ENCODE results near the gene PMIS2.
"Not testable (repeated sequence)": the region's sequence is repeated elsewhere in the genome, so short reads cannot be mapped to it uniquely, and the experiment has no call there.

Gene PMIS2

GRCh38 chr19:35595026-35595425 lies 9.1 kb downstream of the PMIS2 start:
- not testable (repeated sequence) for DNase-seq (ENCODE audit: low read depth)

GRCh38 chr19:35595928-35596327 lies 10.0 kb downstream of the PMIS2 start:
- no peak for DNase-seq (ENCODE audit: low read depth)

- DNase-seq (ENCODE audit: low read depth): no peak
Observed at GRCh38 chr19:35596366-35596999, 10.5 kb downstream of the PMIS2 start.

GRCh38 chr19:35601971-35602370 lies 16.0 kb downstream of the PMIS2 start:
- no peak for DNase-seq (ENCODE audit: low read depth)

GRCh38 chr19:35604436-35604835 lies 18.5 kb downstream of the PMIS2 start:
- not testable (repeated sequence) for DNase-seq (ENCODE audit: low read depth)

- DNase-seq (ENCODE audit: low read depth): not testable (repeated sequence)
Observed at GRCh38 chr19:35607170-35607569, 21.2 kb downstream of the PMIS2 start.

- DNase-seq (ENCODE audit: low read depth): no peak
Observed at GRCh38 chr19:35607661-35608060, 21.7 kb downstream of the PMIS2 start.

- DNase-seq (ENCODE audit: low read depth): no peak
Observed at GRCh38 chr19:35608251-35608650, 22.3 kb downstream of the PMIS2 start.

GRCh38 chr19:35609851-35610353 lies 23.9 kb downstream of the PMIS2 start:
- no peak for DNase-seq (ENCODE audit: low read depth)

GRCh38 chr19:35612224-35612558 lies 26.2 kb downstream of the PMIS2 start:
- DNase-seq (ENCODE audit: low read depth): no peak

- DNase-seq (ENCODE audit: low read depth): peak; percentile 81
Observed at GRCh38 chr19:35612559-35613321, 26.8 kb downstream of the PMIS2 start, which contains the start of gene HAUS5. HAUS5 (plus strand) TSS chr19:35612735; CDS start chr19:35612795, 60 bp downstream.

GRCh38 chr19:35613574-35613973 lies 27.6 kb downstream of the PMIS2 start:
- no peak for DNase-seq (ENCODE audit: low read depth)

- no peak for DNase-seq (ENCODE audit: low read depth)
Observed at GRCh38 chr19:35615036-35615435, 29.1 kb downstream of the PMIS2 start.

- no peak for DNase-seq (ENCODE audit: low read depth)
Observed at GRCh38 chr19:35618857-35619256, 32.9 kb downstream of the PMIS2 start.

GRCh38 chr19:35619290-35619923 lies 33.4 kb downstream of the PMIS2 start:
- DNase-seq (ENCODE audit: low read depth): no peak

GRCh38 chr19:35620001-35620400 lies 34.0 kb downstream of the PMIS2 start:
- no peak for DNase-seq (ENCODE audit: low read depth)

GRCh38 chr19:35621708-35622107 lies 35.7 kb downstream of the PMIS2 start:
- DNase-seq (ENCODE audit: low read depth): no peak

- no peak for DNase-seq (ENCODE audit: low read depth)
Observed at GRCh38 chr19:35622750-35623149, 36.8 kb downstream of the PMIS2 start.

GRCh38 chr19:35623327-35624010 lies 37.5 kb downstream of the PMIS2 start:
- DNase-seq (ENCODE audit: low read depth): no peak

- DNase-seq (ENCODE audit: low read depth): no peak
Observed at GRCh38 chr19:35628264-35628564, 42.2 kb downstream of the PMIS2 start.

- DNase-seq (ENCODE audit: low read depth): peak; percentile 98
Observed at GRCh38 chr19:35628565-35629331, 42.8 kb downstream of the PMIS2 start, which contains the start of gene RBM42. RBM42 (plus strand) TSS chr19:35629036; CDS start chr19:35629154, 118 bp downstream.

- no peak for DNase-seq (ENCODE audit: low read depth)
Observed at GRCh38 chr19:35629332-35629633, 43.3 kb downstream of the PMIS2 start.
